ENCODE results near the gene BRK1.
"Not testable (repeated sequence)": the region's sequence is repeated elsewhere in the genome, so short reads cannot be mapped to it uniquely, and the experiment has no call there.

- TF ChIP-seq POLR2A (IDR thresholded peaks at IDR 0.05; ENCODE audit: low read length); GATA1 (IDR thresholded peaks at IDR 0.05; ENCODE audit: low read depth, low read length): not testable (repeated sequence)
These were observed 24.7 kb upstream of the BRK1 start for GRCh38 chr3:10090774-10091173.
